Measurements from ENCODE around the gene SAXO1.
A peak's percentile ranks its signal among the peaks of the same experiment; 100 is the strongest.

SAXO1 gene

GRCh38 chr9:18909140-18910018 is 123.6 kb downstream of the SAXO1 start:
- no peak for DNase-seq

GRCh38 chr9:18907927-18908625 is 124.9 kb downstream of the SAXO1 start:
- DNase-seq = no peak

GRCh38 chr9:18906656-18907395 is 126.2 kb downstream of the SAXO1 start:
- no peak for DNase-seq

- no peak for DNase-seq
These were observed 127.0 kb downstream of the SAXO1 start for GRCh38 chr9:18905883-18906629.

GRCh38 chr9:18905028-18905882 is 127.8 kb downstream of the SAXO1 start:
- DNase-seq = no peak

GRCh38 chr9:18903450-18903849 is 129.6 kb downstream of the SAXO1 start:
- DNase-seq = no peak

- peak in 2 of 3 donors; percentile 3 for DNase-seq
These were observed 136.4 kb downstream of the SAXO1 start for GRCh38 chr9:18896531-18897179.

- DNase-seq = no peak
These were observed 137.0 kb downstream of the SAXO1 start for GRCh38 chr9:18896004-18896403.

GRCh38 chr9:18893491-18893890 is 139.5 kb downstream of the SAXO1 start:
- DNase-seq = no peak

- DNase-seq = no peak
These were observed 140.0 kb downstream of the SAXO1 start for GRCh38 chr9:18893046-18893445.

- DNase-seq = no peak
These were observed 140.9 kb downstream of the SAXO1 start for GRCh38 chr9:18891946-18892670.

- DNase-seq = no peak
These were observed 142.6 kb downstream of the SAXO1 start for GRCh38 chr9:18890372-18890771.

- DNase-seq = no peak
These were observed 143.5 kb downstream of the SAXO1 start for GRCh38 chr9:18889550-18889949.

GRCh38 chr9:18888290-18888689 is 144.7 kb downstream of the SAXO1 start:
- no peak for DNase-seq

GRCh38 chr9:18887546-18887945 is 145.5 kb downstream of the SAXO1 start:
- no peak for DNase-seq

- no peak for DNase-seq
These were observed 151.3 kb downstream of the SAXO1 start for GRCh38 chr9:18881758-18882157.

- no peak for DNase-seq
These were observed 155.0 kb downstream of the SAXO1 start for GRCh38 chr9:18877984-18878383.

Measured in suppressor macrophage treated with lipopolysaccharide for 1 hour (primary cell).